SK-N-SH treated with all-trans-retinoic acid at 6 μM for 48 hours (cell line): ENCODE data around the gene RTP5.
A peak's percentile ranks its signal among the peaks of the same experiment; 100 is the strongest.

Experiments used
- ATAC-seq: fragments of 200-7000 bp; cut with Tn5 transposase; 3 replicates; pipeline ENCODE4 v1.9.1; 2020; ENCODE audit warnings: mild to moderate bottlenecking, moderate library complexity
- ARNTL ChIP-seq: fragments of 450-650 bp; formaldehyde crosslinking; IDR thresholded peaks from 2 replicates; pipeline ENCODE4 v1.5.0; 2020; ENCODE audit warnings: low read depth, mild to moderate bottlenecking, moderate library complexity, borderline replicate concordance
- BACH2 ChIP-seq: fragments of 250-450 bp; sonication (Bioruptor Pico); IDR thresholded peaks from 2 replicates; pipeline ENCODE4 v1.9.0; 2021; ENCODE audit warnings: mild to moderate bottlenecking, borderline replicate concordance
- CSDC2 ChIP-seq: fragments of 250-450 bp; sonication (Bioruptor Pico); IDR thresholded peaks from 2 replicates; pipeline ENCODE4 v1.5.0; 2020; ENCODE audit warnings: mild to moderate bottlenecking, moderate library complexity
- ESRRG ChIP-seq: fragments of 250-450 bp; sonication (Bioruptor Pico); IDR thresholded peaks from 2 replicates; pipeline ENCODE4 v1.6.1; 2021; ENCODE audit warnings: mild to moderate bottlenecking
- GLIS3 ChIP-seq: fragments of 250-450 bp; sonication (Bioruptor Pico); IDR thresholded peaks from 2 replicates; pipeline ENCODE4 v1.5.0; 2020; ENCODE audit warnings: mild to moderate bottlenecking, moderate library complexity
- ISL1 ChIP-seq: fragments of 250-450 bp; sonication (Bioruptor Pico); IDR thresholded peaks from 2 replicates; pipeline ENCODE4 v2.1.2; 2022; ENCODE audit warnings: mild to moderate bottlenecking, moderate library complexity
- OSR1 ChIP-seq: fragments of 250-450 bp; sonication (Bioruptor Pico); IDR thresholded peaks from 2 replicates; pipeline ENCODE4 v1.8.0; 2022; ENCODE audit warnings: moderate library complexity, mild to moderate bottlenecking, inconsistent platforms
- PPARA ChIP-seq: fragments of 250-450 bp; sonication (Bioruptor Pico); IDR thresholded peaks from 2 replicates; pipeline ENCODE4 v1.5.0; 2020; ENCODE audit warnings: mild to moderate bottlenecking, borderline replicate concordance
- SNAI2 ChIP-seq: fragments of 250-450 bp; sonication (Bioruptor Pico); IDR thresholded peaks from 2 replicates; pipeline ENCODE4 v1.5.0; 2020; ENCODE audit warnings: mild to moderate bottlenecking, moderate library complexity
- TCF4 ChIP-seq: fragments of 250-450 bp; sonication (Bioruptor Pico); IDR thresholded peaks from 2 replicates; pipeline ENCODE4 v1.8.0; 2021; ENCODE audit warnings: mild to moderate bottlenecking, moderate library complexity, borderline replicate concordance
- ZC3H10 ChIP-seq: fragments of 250-450 bp; sonication (Bioruptor Pico); IDR thresholded peaks from 2 replicates; pipeline ENCODE4 v1.5.1; 2021; ENCODE audit warnings: mild to moderate bottlenecking, moderate library complexity
- ZFP3 ChIP-seq: fragments of 250-450 bp; sonication (Bioruptor Pico); IDR thresholded peaks from 2 replicates; pipeline ENCODE4 v1.5.0; 2020; ENCODE audit warnings: mild to moderate bottlenecking, moderate library complexity
- ZFP30 ChIP-seq: fragments of 450-650 bp; formaldehyde crosslinking; IDR thresholded peaks from 2 replicates; pipeline ENCODE4 v1.5.0; 2022; ENCODE audit warnings: mild to moderate bottlenecking, moderate library complexity
- ZNF565 ChIP-seq: fragments of 450-650 bp; formaldehyde crosslinking; conservative IDR thresholded peaks from 2 replicates; pipeline ENCODE4 v1.5.0; 2020; ENCODE audit warnings: low read depth, mild to moderate bottlenecking, moderate library complexity
- ZNF70 ChIP-seq: fragments of 450-650 bp; formaldehyde crosslinking; IDR thresholded peaks from 2 replicates; pipeline ENCODE4 v1.5.0; 2020; ENCODE audit warnings: mild to moderate bottlenecking, moderate library complexity
- ZNF8 ChIP-seq: fragments of 450-650 bp; formaldehyde crosslinking; IDR thresholded peaks from 2 replicates; pipeline ENCODE4 v1.5.0; 2020; ENCODE audit warnings: mild to moderate bottlenecking, moderate library complexity
- TF ChIP-seq, protein P1 (sequence below): fragments of 250-450 bp; sonication (Bioruptor Pico); IDR thresholded peaks from 2 replicates; pipeline ENCODE4 v1.8.0; 2021; ENCODE audit warnings: low read depth, mild to moderate bottlenecking, moderate library complexity, borderline replicate concordance
- TF ChIP-seq, protein P2 (sequence below): fragments of 250-450 bp; sonication (Bioruptor Pico); IDR thresholded peaks from 2 replicates; pipeline ENCODE4 v1.5.0; 2020; ENCODE audit warnings: mild to moderate bottlenecking, moderate library complexity
- TF ChIP-seq, protein P3 (sequence below): fragments of 250-450 bp; sonication (Bioruptor Pico); IDR thresholded peaks from 2 replicates; pipeline ENCODE4 v1.5.1; 2021; ENCODE audit warnings: mild to moderate bottlenecking, moderate library complexity
- TF ChIP-seq, protein P4 (sequence below): fragments of 250-450 bp; sonication (Bioruptor Pico); IDR thresholded peaks from 2 replicates; pipeline ENCODE4 v1.8.0; 2020; ENCODE audit warnings: mild to moderate bottlenecking, moderate library complexity, borderline replicate concordance

RTP5 gene

DNA sequence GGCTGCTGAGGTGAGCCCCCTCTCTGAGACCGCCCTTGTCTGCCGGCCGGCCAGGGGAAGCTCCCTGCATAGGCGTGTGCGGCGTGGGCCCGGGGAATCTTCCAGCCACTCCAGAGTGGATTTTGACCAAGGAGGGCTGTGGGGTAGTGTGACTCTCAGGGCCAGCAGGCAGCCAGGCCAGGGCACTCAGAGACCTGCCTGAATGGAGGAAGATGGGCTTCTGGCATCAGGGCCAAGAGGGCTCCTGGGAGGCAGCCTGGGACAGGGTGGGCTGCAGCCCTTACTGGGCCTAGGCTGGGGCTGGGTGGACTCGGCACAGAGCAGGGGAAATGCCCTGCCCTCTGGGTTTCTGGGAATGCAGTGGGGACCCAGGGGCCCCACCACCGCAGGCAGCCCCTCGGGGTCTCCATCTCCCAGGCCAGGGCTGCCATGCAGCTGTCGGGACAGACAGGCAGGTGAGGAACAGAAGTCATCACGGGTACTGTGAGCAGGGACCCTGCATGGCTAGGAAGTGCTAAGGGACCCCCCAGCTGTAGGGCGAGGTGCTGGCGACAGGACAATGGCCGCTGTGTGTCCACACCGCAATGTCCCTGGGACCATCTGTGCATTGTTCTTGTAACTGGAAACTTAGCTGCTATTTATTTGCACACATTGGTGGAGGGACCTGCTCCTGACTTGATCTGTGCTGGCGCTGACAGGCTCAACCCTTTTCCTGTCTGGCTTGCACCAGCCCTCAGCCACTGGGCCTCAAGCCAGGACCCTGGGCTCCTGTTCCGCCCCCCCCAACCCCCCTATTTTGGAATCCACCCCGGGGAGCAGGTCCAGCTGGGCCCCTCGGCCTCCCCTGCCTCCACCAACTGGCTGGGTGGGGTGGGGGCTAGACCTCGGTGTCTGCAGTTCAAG lies 14.9 kb upstream of the RTP5 start:
- TF ChIP-seq, protein P1, sequence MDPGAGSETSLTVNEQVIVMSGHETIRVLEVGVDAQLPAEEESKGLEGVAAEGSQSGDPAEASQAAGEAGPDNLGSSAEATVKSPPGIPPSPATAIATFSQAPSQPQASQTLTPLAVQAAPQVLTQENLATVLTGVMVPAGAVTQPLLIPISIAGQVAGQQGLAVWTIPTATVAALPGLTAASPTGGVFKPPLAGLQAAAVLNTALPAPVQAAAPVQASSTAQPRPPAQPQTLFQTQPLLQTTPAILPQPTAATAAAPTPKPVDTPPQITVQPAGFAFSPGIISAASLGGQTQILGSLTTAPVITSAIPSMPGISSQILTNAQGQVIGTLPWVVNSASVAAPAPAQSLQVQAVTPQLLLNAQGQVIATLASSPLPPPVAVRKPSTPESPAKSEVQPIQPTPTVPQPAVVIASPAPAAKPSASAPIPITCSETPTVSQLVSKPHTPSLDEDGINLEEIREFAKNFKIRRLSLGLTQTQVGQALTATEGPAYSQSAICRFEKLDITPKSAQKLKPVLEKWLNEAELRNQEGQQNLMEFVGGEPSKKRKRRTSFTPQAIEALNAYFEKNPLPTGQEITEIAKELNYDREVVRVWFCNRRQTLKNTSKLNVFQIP (CRISPR knock-in tag): no peak
- TF ChIP-seq ZNF8 (no peak), ESRRG (CRISPR knock-in tag) (no peak), OSR1 (CRISPR knock-in tag) (no peak), TCF4 (no peak), ZNF565 (CRISPR knock-in tag) (no peak), SNAI2 (CRISPR knock-in tag) (no peak), CSDC2 (no peak), BACH2 (CRISPR knock-in tag) (no peak), PPARA (CRISPR knock-in tag) (no peak), ISL1 (CRISPR knock-in tag) (no peak), GLIS3 (CRISPR knock-in tag) (no peak), ARNTL (no peak), ZC3H10 (CRISPR knock-in tag) (no peak), ZFP30 (CRISPR knock-in tag) (no peak), ZNF70 (CRISPR knock-in tag) (no peak)
- TF ChIP-seq, protein P2, sequence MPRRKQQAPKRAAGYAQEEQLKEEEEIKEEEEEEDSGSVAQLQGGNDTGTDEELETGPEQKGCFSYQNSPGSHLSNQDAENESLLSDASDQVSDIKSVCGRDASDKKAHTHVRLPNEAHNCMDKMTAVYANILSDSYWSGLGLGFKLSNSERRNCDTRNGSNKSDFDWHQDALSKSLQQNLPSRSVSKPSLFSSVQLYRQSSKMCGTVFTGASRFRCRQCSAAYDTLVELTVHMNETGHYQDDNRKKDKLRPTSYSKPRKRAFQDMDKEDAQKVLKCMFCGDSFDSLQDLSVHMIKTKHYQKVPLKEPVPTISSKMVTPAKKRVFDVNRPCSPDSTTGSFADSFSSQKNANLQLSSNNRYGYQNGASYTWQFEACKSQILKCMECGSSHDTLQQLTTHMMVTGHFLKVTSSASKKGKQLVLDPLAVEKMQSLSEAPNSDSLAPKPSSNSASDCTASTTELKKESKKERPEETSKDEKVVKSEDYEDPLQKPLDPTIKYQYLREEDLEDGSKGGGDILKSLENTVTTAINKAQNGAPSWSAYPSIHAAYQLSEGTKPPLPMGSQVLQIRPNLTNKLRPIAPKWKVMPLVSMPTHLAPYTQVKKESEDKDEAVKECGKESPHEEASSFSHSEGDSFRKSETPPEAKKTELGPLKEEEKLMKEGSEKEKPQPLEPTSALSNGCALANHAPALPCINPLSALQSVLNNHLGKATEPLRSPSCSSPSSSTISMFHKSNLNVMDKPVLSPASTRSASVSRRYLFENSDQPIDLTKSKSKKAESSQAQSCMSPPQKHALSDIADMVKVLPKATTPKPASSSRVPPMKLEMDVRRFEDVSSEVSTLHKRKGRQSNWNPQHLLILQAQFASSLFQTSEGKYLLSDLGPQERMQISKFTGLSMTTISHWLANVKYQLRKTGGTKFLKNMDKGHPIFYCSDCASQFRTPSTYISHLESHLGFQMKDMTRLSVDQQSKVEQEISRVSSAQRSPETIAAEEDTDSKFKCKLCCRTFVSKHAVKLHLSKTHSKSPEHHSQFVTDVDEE (CRISPR knock-in tag): no peak
- TF ChIP-seq, protein P3, sequence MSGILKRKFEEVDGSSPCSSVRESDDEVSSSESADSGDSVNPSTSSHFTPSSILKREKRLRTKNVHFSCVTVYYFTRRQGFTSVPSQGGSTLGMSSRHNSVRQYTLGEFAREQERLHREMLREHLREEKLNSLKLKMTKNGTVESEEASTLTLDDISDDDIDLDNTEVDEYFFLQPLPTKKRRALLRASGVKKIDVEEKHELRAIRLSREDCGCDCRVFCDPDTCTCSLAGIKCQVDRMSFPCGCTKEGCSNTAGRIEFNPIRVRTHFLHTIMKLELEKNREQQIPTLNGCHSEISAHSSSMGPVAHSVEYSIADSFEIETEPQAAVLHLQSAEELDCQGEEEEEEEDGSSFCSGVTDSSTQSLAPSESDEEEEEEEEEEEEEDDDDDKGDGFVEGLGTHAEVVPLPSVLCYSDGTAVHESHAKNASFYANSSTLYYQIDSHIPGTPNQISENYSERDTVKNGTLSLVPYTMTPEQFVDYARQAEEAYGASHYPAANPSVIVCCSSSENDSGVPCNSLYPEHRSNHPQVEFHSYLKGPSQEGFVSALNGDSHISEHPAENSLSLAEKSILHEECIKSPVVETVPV (CRISPR knock-in tag): no peak
- peak; percentile 23; the same call in 2 of the 3 replicates for ATAC-seq

DNA sequence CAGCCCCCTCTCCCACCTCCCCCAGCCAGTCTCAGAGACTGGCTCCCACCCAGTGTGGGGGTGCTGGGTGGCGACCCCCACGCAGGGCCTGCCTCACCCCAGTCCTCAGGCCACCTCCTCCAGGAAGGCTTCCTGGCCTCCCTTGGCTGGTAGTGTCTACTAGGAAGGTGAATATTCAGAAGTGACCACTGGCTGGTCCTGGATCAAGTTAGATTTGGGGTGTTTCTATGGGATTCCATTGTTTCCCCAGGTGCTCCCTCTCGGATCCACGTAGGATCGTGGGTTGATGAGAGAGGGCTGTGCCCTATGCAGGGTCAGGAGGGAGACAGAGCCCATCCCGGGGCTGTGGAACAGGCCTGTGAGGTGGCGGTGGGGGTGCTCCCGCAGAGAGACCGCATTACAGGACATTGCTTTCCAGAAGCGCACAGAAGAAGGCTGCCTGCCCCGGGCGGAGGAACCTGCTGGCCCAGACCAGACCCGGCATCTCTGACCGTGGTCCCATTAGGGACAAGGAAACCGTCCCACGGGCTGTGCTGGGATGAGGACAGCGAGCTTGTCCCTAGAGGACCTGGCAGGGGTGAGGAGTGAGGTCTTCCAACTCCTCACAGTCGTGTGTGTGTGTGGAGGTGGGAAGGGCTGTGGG lies 14.2 kb upstream of the RTP5 start:
- TF ChIP-seq ZNF8 (no peak), ZC3H10 (CRISPR knock-in tag) (no peak), ZFP3 (CRISPR knock-in tag) (no peak), ARNTL (no peak), ZNF565 (CRISPR knock-in tag) (no peak)
- TF ChIP-seq, protein P4, sequence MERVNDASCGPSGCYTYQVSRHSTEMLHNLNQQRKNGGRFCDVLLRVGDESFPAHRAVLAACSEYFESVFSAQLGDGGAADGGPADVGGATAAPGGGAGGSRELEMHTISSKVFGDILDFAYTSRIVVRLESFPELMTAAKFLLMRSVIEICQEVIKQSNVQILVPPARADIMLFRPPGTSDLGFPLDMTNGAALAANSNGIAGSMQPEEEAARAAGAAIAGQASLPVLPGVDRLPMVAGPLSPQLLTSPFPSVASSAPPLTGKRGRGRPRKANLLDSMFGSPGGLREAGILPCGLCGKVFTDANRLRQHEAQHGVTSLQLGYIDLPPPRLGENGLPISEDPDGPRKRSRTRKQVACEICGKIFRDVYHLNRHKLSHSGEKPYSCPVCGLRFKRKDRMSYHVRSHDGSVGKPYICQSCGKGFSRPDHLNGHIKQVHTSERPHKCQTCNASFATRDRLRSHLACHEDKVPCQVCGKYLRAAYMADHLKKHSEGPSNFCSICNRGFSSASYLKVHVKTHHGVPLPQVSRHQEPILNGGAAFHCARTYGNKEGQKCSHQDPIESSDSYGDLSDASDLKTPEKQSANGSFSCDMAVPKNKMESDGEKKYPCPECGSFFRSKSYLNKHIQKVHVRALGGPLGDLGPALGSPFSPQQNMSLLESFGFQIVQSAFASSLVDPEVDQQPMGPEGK (CRISPR knock-in tag): no peak
- TF ChIP-seq, protein P3 (CRISPR knock-in tag): no peak
- no peak for ATAC-seq
